HepG2 (cell line): ENCODE results near the gene ATP5F1C. TPM values are rescaled to one million over a fixed set of nuclear protein-coding genes. Genes with fewer than 3 reads are reported as not detected.

Experiments
- CREM ChIP-seq, 2 experiments: sonication (generic) in 1 of 2; formaldehyde crosslinking in 1 of 2; IDR thresholded peaks; 2 replicates each; pipeline versions ENCODE4 v1.4.0 to v1.6.1; 2016 to 2020; ENCODE audit warnings: antibody characterized with exemption in 1 of 2, mild to moderate bottlenecking in 1 of 2, missing genetic modification reagents in 1 of 2
- DNMT1 ChIP-seq: sonication (generic); formaldehyde crosslinking; IDR thresholded peaks from 2 replicates; pipeline ENCODE4 v1.5.1; 2020; ENCODE audit warnings: mild to moderate bottlenecking, missing genetic modification reagents
- HNRNPH1 ChIP-seq: fragments of 200-400 bp; formaldehyde crosslinking; optimal IDR thresholded peaks from 2 replicates; pipeline ENCODE3; 2017; ENCODE audit warnings: mild to moderate bottlenecking, low read depth, low read length
- KAT2B ChIP-seq: fragments of 150-350 bp; IDR thresholded peaks from 2 replicates; pipeline ENCODE4 v1.6.1; 2014; ENCODE audit warnings: low read depth, low read length, borderline replicate concordance
- SP140L ChIP-seq: sonication (generic); formaldehyde crosslinking; IDR thresholded peaks from 2 replicates; pipeline ENCODE4 v1.4.0; 2020; ENCODE audit warnings: missing genetic modification reagents, borderline replicate concordance
- ZBTB20 ChIP-seq: sonication (generic); formaldehyde crosslinking; IDR thresholded peaks from 2 replicates; pipeline ENCODE4 v1.8.1; 2023; ENCODE audit warnings: missing genetic modification reagents, low read depth, mild to moderate bottlenecking, borderline replicate concordance
- ZBTB38 ChIP-seq: sonication (generic); formaldehyde crosslinking; IDR thresholded peaks from 2 replicates; pipeline ENCODE4 v1.5.1; 2020; ENCODE audit warnings: mild to moderate bottlenecking, missing genetic modification reagents
- ZNF598 ChIP-seq: sonication (generic); formaldehyde crosslinking; IDR thresholded peaks from 2 replicates; pipeline ENCODE4 v1.5.1; 2020; ENCODE audit warnings: mild to moderate bottlenecking, missing genetic modification reagents, borderline replicate concordance
- ZNF605 ChIP-seq: sonication (generic); formaldehyde crosslinking; IDR thresholded peaks from 2 replicates; pipeline ENCODE4 v1.8.0; 2022; ENCODE audit warnings: mild to moderate bottlenecking, missing genetic modification reagents
- polyA plus RNA-seq, 8 experiments: library from polyadenylated mRNA; depleted of rRNA in 3 of 8; stranded (reverse) in 7 of 8; unstranded in 1 of 8; fragments of >200 nt; fragmentation: Illumina TruSeq in 4 of 8; extraction: Trizol in 4 of 8; gene quantifications; 2 replicates each; pipeline versions ENCODE4 v1.2.1 to v1.2.3, GENCODE V29; 2011 to 2016; ENCODE audit warnings: low read depth in 4 of 8, missing spikeins in 1 of 8, mixed read lengths in 1 of 8; ENCODE audit not compliant: insufficient read depth in 1 of 8
- total RNA-seq, 5 experiments: library from RNA; depleted of rRNA; stranded (reverse); fragments of >200 nt; fragmentation: Illumina TruSeq; extraction: Trizol; gene quantifications; 2 replicates each; pipeline ENCODE4 v1.2.3, GENCODE V29; 2016; ENCODE audit warnings: low read depth in 1 of 5
- TF ChIP-seq, protein P1 (sequence below): sonication (generic); formaldehyde crosslinking; IDR thresholded peaks from 2 replicates; pipeline ENCODE4 v1.4.0; 2020; ENCODE audit warnings: missing genetic modification reagents, mild to moderate bottlenecking, borderline replicate concordance
- TF ChIP-seq, protein P2 (sequence below): sonication (generic); formaldehyde crosslinking; IDR thresholded peaks from 2 replicates; pipeline ENCODE4 v1.5.0; 2020; ENCODE audit warnings: missing genetic modification reagents
- TF ChIP-seq, protein P3 (sequence below): sonication (generic); formaldehyde crosslinking; IDR thresholded peaks from 2 replicates; pipeline ENCODE4 v1.4.0; 2020; ENCODE audit warnings: missing genetic modification reagents
- TF ChIP-seq, protein P4 (sequence below): sonication (generic); formaldehyde crosslinking; IDR thresholded peaks from 2 replicates; pipeline ENCODE4 v1.4.0; 2020; ENCODE audit warnings: mild to moderate bottlenecking, missing genetic modification reagents
- TF ChIP-seq, protein P5 (sequence below): sonication (generic); formaldehyde crosslinking; IDR thresholded peaks from 2 replicates; pipeline ENCODE4 v1.4.0; 2020; ENCODE audit warnings: missing genetic modification reagents, borderline replicate concordance

Gene ATP5F1C
- total and polyA plus RNA-seq, 2 of the 13 experiments (the other 11 are each of a cell fraction or from before 2014, with no cell fraction given) = 407 to 416 TPM

DNA sequence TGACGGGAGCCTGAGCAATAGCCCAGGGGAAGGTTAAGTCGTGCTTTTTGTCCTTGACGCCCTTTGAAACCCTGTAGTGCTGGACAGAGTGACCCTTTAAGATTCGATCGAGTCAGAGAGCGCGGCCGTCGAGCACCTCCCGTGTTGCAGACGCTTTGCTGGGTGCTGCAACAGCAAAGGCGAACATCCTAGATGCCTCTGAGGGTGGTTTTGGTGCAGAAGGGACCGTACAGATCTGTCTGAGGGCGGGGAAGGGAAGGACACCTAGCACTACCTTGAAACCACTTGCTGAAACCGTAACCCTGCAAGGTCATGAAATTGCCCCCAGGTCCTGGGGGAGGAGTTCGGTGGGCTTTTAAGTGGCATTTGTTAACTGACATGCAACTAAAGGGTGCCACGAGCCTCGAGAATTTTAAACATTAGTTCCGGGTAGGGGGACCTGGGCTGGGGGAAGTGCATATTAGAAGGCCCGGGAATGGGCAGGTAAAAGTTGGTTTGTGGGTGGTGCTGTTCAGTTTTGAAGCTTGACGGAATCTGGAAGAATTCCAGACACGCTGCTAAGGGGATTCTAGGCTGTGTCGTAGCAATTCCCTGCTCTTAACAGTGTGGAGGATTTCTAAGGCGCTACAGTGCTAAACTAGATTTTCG, 786 bp downstream of the ATP5F1C start (continued):
- TF ChIP-seq, protein P1, sequence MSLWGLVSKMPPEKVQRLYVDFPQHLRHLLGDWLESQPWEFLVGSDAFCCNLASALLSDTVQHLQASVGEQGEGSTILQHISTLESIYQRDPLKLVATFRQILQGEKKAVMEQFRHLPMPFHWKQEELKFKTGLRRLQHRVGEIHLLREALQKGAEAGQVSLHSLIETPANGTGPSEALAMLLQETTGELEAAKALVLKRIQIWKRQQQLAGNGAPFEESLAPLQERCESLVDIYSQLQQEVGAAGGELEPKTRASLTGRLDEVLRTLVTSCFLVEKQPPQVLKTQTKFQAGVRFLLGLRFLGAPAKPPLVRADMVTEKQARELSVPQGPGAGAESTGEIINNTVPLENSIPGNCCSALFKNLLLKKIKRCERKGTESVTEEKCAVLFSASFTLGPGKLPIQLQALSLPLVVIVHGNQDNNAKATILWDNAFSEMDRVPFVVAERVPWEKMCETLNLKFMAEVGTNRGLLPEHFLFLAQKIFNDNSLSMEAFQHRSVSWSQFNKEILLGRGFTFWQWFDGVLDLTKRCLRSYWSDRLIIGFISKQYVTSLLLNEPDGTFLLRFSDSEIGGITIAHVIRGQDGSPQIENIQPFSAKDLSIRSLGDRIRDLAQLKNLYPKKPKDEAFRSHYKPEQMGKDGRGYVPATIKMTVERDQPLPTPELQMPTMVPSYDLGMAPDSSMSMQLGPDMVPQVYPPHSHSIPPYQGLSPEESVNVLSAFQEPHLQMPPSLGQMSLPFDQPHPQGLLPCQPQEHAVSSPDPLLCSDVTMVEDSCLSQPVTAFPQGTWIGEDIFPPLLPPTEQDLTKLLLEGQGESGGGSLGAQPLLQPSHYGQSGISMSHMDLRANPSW (CRISPR knock-in tag) = no peak
- no peak for TF ChIP-seq SP140L (CRISPR knock-in tag)
- TF ChIP-seq ZBTB20 (CRISPR knock-in tag) = no peak
- TF ChIP-seq CREM (IDR thresholded peaks at IDR 0.05) = no peak
- no peak for TF ChIP-seq CREM (CRISPR knock-in tag; IDR thresholded peaks at IDR 0.05)
- TF ChIP-seq, protein P2, sequence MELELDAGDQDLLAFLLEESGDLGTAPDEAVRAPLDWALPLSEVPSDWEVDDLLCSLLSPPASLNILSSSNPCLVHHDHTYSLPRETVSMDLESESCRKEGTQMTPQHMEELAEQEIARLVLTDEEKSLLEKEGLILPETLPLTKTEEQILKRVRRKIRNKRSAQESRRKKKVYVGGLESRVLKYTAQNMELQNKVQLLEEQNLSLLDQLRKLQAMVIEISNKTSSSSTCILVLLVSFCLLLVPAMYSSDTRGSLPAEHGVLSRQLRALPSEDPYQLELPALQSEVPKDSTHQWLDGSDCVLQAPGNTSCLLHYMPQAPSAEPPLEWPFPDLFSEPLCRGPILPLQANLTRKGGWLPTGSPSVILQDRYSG (CRISPR knock-in tag) = no peak
- no peak for TF ChIP-seq ZBTB38 (CRISPR knock-in tag)
- peak; percentile 54 for TF ChIP-seq HNRNPH1
- no peak for TF ChIP-seq DNMT1 (CRISPR knock-in tag)
- 0 out of 2 replicates have a peak, but pooled peaks have one; percentile 2 for TF ChIP-seq ZNF605 (CRISPR knock-in tag)
- TF ChIP-seq, protein P3, sequence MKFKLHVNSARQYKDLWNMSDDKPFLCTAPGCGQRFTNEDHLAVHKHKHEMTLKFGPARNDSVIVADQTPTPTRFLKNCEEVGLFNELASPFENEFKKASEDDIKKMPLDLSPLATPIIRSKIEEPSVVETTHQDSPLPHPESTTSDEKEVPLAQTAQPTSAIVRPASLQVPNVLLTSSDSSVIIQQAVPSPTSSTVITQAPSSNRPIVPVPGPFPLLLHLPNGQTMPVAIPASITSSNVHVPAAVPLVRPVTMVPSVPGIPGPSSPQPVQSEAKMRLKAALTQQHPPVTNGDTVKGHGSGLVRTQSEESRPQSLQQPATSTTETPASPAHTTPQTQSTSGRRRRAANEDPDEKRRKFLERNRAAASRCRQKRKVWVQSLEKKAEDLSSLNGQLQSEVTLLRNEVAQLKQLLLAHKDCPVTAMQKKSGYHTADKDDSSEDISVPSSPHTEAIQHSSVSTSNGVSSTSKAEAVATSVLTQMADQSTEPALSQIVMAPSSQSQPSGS = no peak
- TF ChIP-seq ZNF598 (CRISPR knock-in tag) = peak; percentile 29; the same call in 1 of the 2 replicates
- TF ChIP-seq, protein P4, sequence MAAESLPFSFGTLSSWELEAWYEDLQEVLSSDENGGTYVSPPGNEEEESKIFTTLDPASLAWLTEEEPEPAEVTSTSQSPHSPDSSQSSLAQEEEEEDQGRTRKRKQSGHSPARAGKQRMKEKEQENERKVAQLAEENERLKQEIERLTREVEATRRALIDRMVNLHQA = no peak
- no peak for TF ChIP-seq KAT2B
- TF ChIP-seq, protein P5, sequence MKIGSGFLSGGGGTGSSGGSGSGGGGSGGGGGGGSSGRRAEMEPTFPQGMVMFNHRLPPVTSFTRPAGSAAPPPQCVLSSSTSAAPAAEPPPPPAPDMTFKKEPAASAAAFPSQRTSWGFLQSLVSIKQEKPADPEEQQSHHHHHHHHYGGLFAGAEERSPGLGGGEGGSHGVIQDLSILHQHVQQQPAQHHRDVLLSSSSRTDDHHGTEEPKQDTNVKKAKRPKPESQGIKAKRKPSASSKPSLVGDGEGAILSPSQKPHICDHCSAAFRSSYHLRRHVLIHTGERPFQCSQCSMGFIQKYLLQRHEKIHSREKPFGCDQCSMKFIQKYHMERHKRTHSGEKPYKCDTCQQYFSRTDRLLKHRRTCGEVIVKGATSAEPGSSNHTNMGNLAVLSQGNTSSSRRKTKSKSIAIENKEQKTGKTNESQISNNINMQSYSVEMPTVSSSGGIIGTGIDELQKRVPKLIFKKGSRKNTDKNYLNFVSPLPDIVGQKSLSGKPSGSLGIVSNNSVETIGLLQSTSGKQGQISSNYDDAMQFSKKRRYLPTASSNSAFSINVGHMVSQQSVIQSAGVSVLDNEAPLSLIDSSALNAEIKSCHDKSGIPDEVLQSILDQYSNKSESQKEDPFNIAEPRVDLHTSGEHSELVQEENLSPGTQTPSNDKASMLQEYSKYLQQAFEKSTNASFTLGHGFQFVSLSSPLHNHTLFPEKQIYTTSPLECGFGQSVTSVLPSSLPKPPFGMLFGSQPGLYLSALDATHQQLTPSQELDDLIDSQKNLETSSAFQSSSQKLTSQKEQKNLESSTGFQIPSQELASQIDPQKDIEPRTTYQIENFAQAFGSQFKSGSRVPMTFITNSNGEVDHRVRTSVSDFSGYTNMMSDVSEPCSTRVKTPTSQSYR = no peak
